HEK293 (cell line): Measurements from ENCODE around the gene CRIP1.

Experiments
- CTCF ChIA-PET: fragments of 350-600 bp; formaldehyde crosslinking; extraction: SDS; loops from one replicate; lab custom pipeline; 2021; ENCODE audit warnings: antibody characterized with exemption; lab: Yijun Ruan, JAX
- POLR2A ChIA-PET: fragments of 300-600 bp; formaldehyde crosslinking; extraction: SDS; loops from one replicate; lab custom pipeline; 2020; ENCODE audit warnings: antibody characterized with exemption, inconsistent platforms; lab: Yijun Ruan, JAX
- H3K27ac ChIP-seq: fragments of 200-500 bp; sonication (Bioruptor generic); 2 replicates; pipeline ENCODE4 v1.5.1; 2014; ENCODE audit warnings: low read depth, low read length, control low read depth, inconsistent platforms; ENCODE audit errors: extremely low read depth
- H3K36me3 ChIP-seq, 2 experiments: fragments of 200-500 bp in 1 of 2; sonication (Bioruptor generic) in 1 of 2; 1 replicate in 1 of 2; 2 replicates in 1 of 2; pipeline ENCODE4 v1.5.1; 2014 to 2017; ENCODE audit warnings: inconsistent platforms in 2 of 2, low read length in 2 of 2; ENCODE audit not compliant: control insufficient read depth in 2 of 2, insufficient read depth in 1 of 2
- H3K4me1 ChIP-seq: fragments of 200-500 bp; sonication (Bioruptor generic); 2 replicates; pipeline ENCODE4 v1.5.1; 2014; ENCODE audit warnings: mild to moderate bottlenecking, low read length, inconsistent platforms; ENCODE audit not compliant: control insufficient read depth, insufficient read depth
- H3K4me3 ChIP-seq: 2 replicates; pipeline ENCODE4 v1.5.1; 2011; ENCODE audit warnings: low read depth, mild to moderate bottlenecking, control low read depth, low read length, moderate library complexity
- H3K9me3 ChIP-seq: fragments of 200-500 bp; sonication (Bioruptor generic); 2 replicates; pipeline ENCODE4 v1.5.1; 2014; ENCODE audit warnings: low read depth, low read length, inconsistent platforms; ENCODE audit not compliant: control insufficient read depth, insufficient read depth
- FEZF1 ChIP-seq: fragments of 450-650 bp; formaldehyde crosslinking; IDR thresholded peaks from 2 replicates; pipeline ENCODE4 v1.5.1; 2016; ENCODE audit warnings: missing biosample characterization, missing genetic modification characterization
- GLI2 ChIP-seq: fragments of 450-650 bp; formaldehyde crosslinking; IDR thresholded peaks from 2 replicates; pipeline ENCODE4; 2017; ENCODE audit warnings: missing biosample characterization, missing genetic modification characterization, low read depth, borderline replicate concordance
- KLF10 ChIP-seq: fragments of 450-650 bp; IDR thresholded peaks from 2 replicates; pipeline ENCODE4 v1.5.1; 2018; ENCODE audit warnings: missing biosample characterization, mild to moderate bottlenecking, missing genetic modification characterization
- SP2 ChIP-seq: fragments of 450-650 bp; formaldehyde crosslinking; IDR thresholded peaks from 2 replicates; pipeline ENCODE4 v1.5.1; 2016; ENCODE audit warnings: missing biosample characterization, missing genetic modification characterization
- ZBTB17 ChIP-seq: fragments of 450-650 bp; formaldehyde crosslinking; IDR thresholded peaks from 2 replicates; pipeline ENCODE4 v1.5.1; 2016; ENCODE audit warnings: missing biosample characterization, missing genetic modification characterization
- ZBTB44 ChIP-seq: fragments of 450-650 bp; IDR thresholded peaks from 2 replicates; pipeline ENCODE4 v1.5.1; 2018; ENCODE audit warnings: missing biosample characterization, mild to moderate bottlenecking, missing genetic modification characterization
- ZBTB49 ChIP-seq: fragments of 450-650 bp; formaldehyde crosslinking; IDR thresholded peaks from 2 replicates; pipeline ENCODE4 v1.5.1; 2016; ENCODE audit warnings: missing biosample characterization, missing genetic modification characterization, low read depth
- ZNF121 ChIP-seq: fragments of 450-650 bp; formaldehyde crosslinking; IDR thresholded peaks from 2 replicates; pipeline ENCODE4 v1.5.1; 2016; ENCODE audit warnings: missing biosample characterization, missing genetic modification characterization
- ZNF138 ChIP-seq: fragments of 450-650 bp; formaldehyde crosslinking; IDR thresholded peaks from 2 replicates; pipeline ENCODE4 v1.5.1; 2016; ENCODE audit warnings: missing biosample characterization, missing genetic modification characterization, borderline replicate concordance
- ZNF140 ChIP-seq: fragments of 450-650 bp; formaldehyde crosslinking; IDR thresholded peaks from 2 replicates; pipeline ENCODE4 v1.5.1; 2016; ENCODE audit warnings: missing biosample characterization, missing genetic modification characterization
- ZNF18 ChIP-seq: fragments of 450-650 bp; formaldehyde crosslinking; IDR thresholded peaks from 2 replicates; pipeline ENCODE4 v1.5.1; 2016; ENCODE audit warnings: missing biosample characterization, missing genetic modification characterization
- ZNF223 ChIP-seq: fragments of 450-650 bp; formaldehyde crosslinking; IDR thresholded peaks from 2 replicates; pipeline ENCODE4 v1.5.1; 2016; ENCODE audit warnings: missing biosample characterization, missing genetic modification characterization
- ZNF362 ChIP-seq: fragments of 450-650 bp; formaldehyde crosslinking; IDR thresholded peaks from 2 replicates; pipeline ENCODE4 v1.5.1; 2016; ENCODE audit warnings: missing biosample characterization, missing genetic modification characterization
- ZNF391 ChIP-seq: fragments of 450-650 bp; formaldehyde crosslinking; IDR thresholded peaks from 2 replicates; pipeline ENCODE4 v1.5.1; 2016; ENCODE audit warnings: low read depth, missing biosample characterization, missing genetic modification characterization, borderline replicate concordance
- ZNF518A ChIP-seq: fragments of 450-650 bp; formaldehyde crosslinking; conservative IDR thresholded peaks from 2 replicates; pipeline ENCODE4 v1.5.1; 2016; ENCODE audit warnings: low read depth, missing biosample characterization, missing genetic modification characterization
- ZNF639 ChIP-seq: fragments of 450-650 bp; formaldehyde crosslinking; IDR thresholded peaks from 2 replicates; pipeline ENCODE4 v1.5.1; 2016; ENCODE audit warnings: missing biosample characterization, missing genetic modification characterization
- ZNF785 ChIP-seq: fragments of 450-650 bp; formaldehyde crosslinking; IDR thresholded peaks from 2 replicates; pipeline ENCODE4 v1.5.1; 2016; ENCODE audit warnings: missing biosample characterization, missing genetic modification characterization
- ZNF830 ChIP-seq: fragments of 450-650 bp; IDR thresholded peaks from 2 replicates; pipeline ENCODE4 v1.5.0; 2018; ENCODE audit warnings: missing biosample characterization, missing genetic modification characterization, low read depth, mild to moderate bottlenecking, moderate library complexity

Gene CRIP1

GRCh38 chr14:105508601-105509000 lies 21.9 kb downstream of the CRIP1 start:
- no peak overlapping the region for H3K27ac ChIP-seq
- no peaks in the 10 kb centered on the region for H3K9me3 ChIP-seq
- TF ChIP-seq KLF10 (tag by site-specific recombination) (no peak), ZNF362 (tag by site-specific recombination) (no peak), ZNF830 (tag by site-specific recombination) (no peak), FEZF1 (tag by site-specific recombination) (no peak), ZNF121 (tag by site-specific recombination) (no peak), ZNF518A (tag by site-specific recombination) (no peak), GLI2 (tag by site-specific recombination) (no peak), SP2 (tag by site-specific recombination) (no peak), ZNF785 (no peak), ZNF18 (tag by site-specific recombination) (no peak), ZNF391 (tag by site-specific recombination) (no peak), ZBTB17 (tag by site-specific recombination) (no peak), ZBTB49 (tag by site-specific recombination) (no peak), ZNF223 (tag by site-specific recombination) (no peak), ZBTB44 (tag by site-specific recombination) (no peak), ZNF140 (tag by site-specific recombination) (no peak), ZNF138 (no peak), ZNF639 (tag by site-specific recombination) (no peak)
- ChIA-PET CTCF (no interaction called here), POLR2A (no interaction called here)
- no peak overlapping the region for H3K4me3 ChIP-seq
- no peaks in the 10 kb centered on the region for H3K36me3 ChIP-seq
- H3K4me1 ChIP-seq: peaks cover 2% of the 10 kb centered on the region; the same call in 1 of the 2 replicates
